Fibroblast of gingiva (primary cell): Measurements from ENCODE around the gene SYNE1.
"Not testable (repeated sequence)": the region's sequence is repeated elsewhere in the genome, so short reads cannot be mapped to it uniquely, and the experiment has no call there.

Experiments
- DNase-seq: peaks from one replicate; pipeline ENCODE4 v3.0.0-alpha.2; 2011; ENCODE audit warnings: low read depth

SYNE1 gene

DNA sequence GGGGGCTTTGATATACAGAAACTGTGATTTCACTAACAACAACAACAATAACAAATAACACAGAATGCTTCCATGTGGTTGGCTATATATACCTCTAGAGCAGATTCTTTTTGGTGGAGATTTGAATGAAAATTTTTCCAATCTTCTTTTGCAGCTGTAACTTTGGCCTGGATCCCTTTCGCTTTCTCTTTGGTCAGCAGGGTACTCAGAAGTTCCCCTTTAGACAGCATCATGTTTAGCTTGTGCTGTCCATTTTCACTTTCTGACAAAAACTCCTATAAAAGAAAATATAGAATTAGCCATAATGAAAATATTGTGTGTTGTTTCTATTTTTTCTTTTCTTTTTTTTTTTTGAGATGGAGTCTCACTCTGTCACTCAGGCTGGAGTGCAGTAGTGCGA is 264.2 kb downstream of the SYNE1 start:
- no peak for DNase-seq

GRCh38 chr6:152371775-152372174 is 265.4 kb downstream of the SYNE1 start:
- no peak for DNase-seq

GRCh38 chr6:152368751-152369624 is 268.2 kb downstream of the SYNE1 start:
- no peak for DNase-seq

DNA sequence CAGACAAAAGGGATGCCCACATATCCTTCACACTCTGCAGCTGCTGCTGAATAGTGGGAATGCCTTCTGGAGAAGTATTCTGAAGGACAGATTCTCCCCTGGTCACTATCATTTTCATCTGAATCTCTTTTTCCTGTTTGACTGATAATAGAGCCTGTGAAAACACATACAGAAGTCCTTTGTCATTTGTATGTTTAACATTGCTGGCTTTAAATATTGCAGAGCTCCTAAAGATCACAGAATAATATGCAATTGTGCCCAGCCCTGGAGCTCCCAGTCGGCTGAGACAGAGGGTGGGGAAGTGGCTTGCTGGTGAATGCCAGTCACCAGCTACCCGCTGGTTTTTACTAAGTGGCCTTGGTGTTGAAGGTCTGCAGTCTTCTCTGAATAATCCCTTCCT is 272.3 kb downstream of the SYNE1 start:
- DNase-seq: no peak

- no peak for DNase-seq
These were observed 277.1 kb downstream of the SYNE1 start for GRCh38 chr6:152360034-152360433.

- DNase-seq: peak; percentile 35
These were observed 280.5 kb downstream of the SYNE1 start for GRCh38 chr6:152356662-152357061.

DNA sequence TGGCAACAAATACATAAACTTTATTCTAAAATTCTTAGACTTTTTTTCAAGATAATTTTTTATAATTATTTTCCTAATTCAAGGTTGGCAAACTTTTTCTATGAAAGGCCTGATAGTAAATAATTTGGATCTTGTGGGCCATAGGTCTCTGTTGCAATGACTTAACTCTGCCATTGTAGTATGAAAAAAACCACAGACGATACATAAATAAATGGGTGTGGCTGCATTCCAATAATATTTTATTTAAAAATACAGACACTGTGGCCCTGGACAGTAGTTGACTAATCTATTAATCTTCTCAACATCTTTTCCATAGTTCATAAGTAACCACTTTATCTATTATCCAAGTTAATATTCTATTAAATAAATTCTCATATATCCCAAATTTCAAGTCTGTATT is 281.1 kb downstream of the SYNE1 start:
- no peak for DNase-seq

DNA sequence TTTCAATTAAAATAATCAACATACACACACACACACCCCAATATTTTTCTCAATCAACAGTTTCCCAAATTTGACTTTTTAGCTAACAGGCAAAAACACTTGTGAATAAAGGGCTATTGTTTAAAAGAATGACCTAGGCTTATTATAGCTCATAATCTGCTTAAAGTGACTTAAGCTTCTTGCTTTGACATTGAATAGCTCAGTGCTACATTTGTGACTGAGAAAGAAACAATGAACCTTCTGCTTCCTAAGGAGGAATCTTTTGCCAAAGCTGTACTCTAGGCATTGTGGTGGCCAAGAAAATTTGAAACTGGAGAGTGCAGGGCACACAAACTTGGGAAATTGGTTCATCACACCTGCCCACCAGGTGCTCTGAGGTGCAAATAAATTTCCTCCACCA is 282.0 kb downstream of the SYNE1 start:
- DNase-seq: no peak

DNA sequence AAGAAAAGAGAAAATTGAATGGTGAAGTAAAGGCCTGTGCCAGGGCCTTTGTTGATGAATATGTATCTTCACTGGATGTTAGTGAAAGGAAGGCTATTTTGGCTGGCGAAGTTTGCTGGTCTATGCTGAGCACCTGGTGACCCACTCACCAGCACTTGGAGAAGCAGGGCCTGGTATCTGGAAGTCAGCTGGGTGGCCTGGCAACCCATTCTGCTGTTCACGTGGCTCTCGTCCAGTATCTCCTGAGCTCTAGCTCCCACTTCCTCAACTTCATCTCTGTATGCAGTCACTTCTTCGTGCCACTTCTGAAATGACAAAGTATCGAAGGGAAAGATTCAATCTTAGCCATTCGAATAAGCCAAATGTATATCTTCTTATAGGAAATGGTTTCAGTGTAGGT is 283.7 kb downstream of the SYNE1 start:
- no peak for DNase-seq

DNA sequence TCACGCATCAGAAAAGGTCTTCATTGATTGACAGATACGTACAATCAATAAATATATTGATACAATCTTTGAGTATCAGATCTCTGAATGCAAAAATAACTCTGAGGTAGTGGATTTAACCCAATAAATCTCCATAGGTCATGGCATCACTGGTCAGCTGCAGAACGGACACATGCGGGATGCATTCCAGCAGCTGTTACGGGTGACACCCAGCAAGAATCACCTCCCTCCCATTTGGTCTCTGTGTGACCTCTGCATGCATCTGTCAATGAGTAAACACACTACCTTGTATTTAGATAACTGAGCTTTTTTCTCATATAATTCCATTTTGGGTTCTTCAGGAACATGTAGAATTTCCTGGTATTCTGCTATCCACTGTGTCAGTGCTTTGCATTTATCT is 285.4 kb downstream of the SYNE1 start:
- DNase-seq: no peak

GRCh38 chr6:152351110-152351509 is 286.1 kb downstream of the SYNE1 start:
- DNase-seq: no peak

GRCh38 chr6:152348116-152348515 is 289.0 kb downstream of the SYNE1 start:
- no peak for DNase-seq

DNA sequence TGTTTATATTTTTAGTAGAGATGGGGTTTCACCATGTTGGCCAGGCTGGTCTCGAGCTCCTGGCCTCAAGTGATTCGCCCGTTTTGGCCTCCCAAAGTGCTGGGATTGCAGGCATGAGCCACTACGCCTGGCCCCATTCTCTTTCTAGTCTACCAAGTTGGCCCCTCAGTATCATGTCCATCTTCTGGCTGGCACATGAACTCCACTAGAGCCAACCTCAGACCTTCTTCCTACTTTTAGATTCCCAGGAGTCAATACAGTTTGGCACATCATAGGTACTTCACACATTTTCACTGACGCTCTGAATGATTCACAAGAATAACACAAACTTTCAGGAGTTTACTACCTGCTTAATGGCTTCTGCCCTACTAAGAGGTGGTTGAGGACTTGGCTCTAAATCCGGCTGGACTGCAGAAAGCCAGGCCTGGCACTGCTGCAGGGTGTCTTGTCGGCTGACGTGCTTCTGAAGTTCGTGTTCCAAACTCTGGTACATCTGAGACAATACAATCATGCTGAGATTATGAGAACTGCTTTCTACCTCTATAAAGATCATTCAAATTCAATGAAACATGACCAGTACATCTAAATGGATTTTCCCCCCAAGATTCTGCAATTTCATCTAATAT is 293.3 kb downstream of the SYNE1 start:
- DNase-seq: no peak

GRCh38 chr6:152341596-152341995 is 295.6 kb downstream of the SYNE1 start:
- DNase-seq: no peak

- DNase-seq: peak; percentile 27
These were observed 298.6 kb downstream of the SYNE1 start for GRCh38 chr6:152338335-152339125.

DNA sequence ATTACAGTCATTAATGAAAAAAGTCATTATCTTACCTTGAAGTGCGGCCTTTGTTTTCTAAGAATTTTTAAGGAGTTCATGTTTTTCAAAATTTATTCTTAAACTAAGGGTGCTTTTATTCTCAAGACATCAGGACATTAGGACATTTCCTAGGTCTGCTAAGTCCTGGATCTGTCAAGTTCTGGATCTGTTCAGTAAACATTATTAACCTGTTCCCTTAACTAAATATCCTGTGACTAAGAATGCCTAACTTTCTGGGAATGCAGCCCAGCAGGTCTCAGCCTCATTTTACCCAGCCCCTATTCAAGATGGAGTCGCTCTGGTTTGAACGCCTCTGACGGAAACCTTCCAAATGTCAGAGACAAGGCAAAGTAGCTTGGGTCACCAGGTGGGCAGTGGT is 302.6 kb downstream of the SYNE1 start:
- no peak for DNase-seq

- DNase-seq: no peak
These were observed 306.2 kb downstream of the SYNE1 start for GRCh38 chr6:152330961-152331360.

GRCh38 chr6:152329638-152330448 is 307.3 kb downstream of the SYNE1 start:
- DNase-seq: no peak

DNA sequence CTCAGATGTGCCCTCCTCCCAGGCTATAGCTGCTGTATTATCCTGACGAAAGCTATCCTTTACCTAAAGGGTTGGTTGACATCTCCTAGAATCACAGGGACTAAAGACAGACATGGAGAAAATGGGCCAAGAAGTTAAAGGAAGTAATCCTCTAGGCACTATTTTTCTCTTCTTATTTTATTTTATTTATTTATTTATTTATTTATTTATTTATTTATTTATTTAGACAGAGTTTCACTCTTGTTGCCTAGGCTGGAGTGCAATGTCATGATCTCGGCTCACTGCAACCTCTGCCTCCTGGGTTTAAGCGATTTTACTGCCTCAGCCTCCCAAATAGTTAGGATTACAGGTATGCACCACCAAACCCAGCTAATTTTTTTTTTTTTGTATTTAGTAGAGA is 309.0 kb downstream of the SYNE1 start:
- DNase-seq: not testable (repeated sequence)

- no peak for DNase-seq
These were observed 313.8 kb downstream of the SYNE1 start for GRCh38 chr6:152323376-152323775.

DNA sequence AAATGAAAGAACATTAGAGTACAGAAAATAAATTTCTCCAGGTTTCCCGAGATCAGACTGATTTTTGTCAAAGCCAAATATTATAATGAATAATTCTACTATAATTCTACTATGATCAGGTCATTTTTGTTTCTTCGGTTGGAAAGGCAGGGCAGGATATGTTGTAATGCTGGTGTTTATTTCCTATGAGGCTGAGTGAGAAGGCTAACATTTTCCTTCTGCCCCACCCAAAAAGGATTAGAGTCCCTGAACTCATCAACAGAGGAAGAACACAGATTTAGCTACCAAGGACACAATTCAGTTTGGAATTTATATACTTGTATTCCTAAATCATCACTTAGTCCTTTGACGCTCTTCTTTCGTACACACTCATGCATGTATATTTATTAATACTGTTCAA is 318.9 kb downstream of the SYNE1 start:
- no peak for DNase-seq

- DNase-seq: peak; percentile 9
These were observed 321.1 kb downstream of the SYNE1 start for GRCh38 chr6:152316024-152316423.
